Hepatocyte (in vitro differentiated cells): Measurements from ENCODE around the gene NVL. TPM values are rescaled to one million over a fixed set of nuclear protein-coding genes. Genes with fewer than 3 reads are reported as not detected.

Experiments
- DNase-seq: peaks from one replicate; pipeline ENCODE4 v3.0.0-alpha.2; 2016; ENCODE audit warnings: low spot score
- H2AFZ ChIP-seq: fragments of 200-600 bp; sonication (generic); 2 replicates; pipeline ENCODE4 v1.6.0; 2016; ENCODE audit warnings: antibody characterized with exemption, mild to moderate bottlenecking
- H3K27ac ChIP-seq: fragments of 200-600 bp; sonication (generic); 2 replicates; pipeline ENCODE4 v1.5.1; 2016; ENCODE audit warnings: mild to moderate bottlenecking
- H3K27me3 ChIP-seq: fragments of 200-600 bp; sonication (generic); 2 replicates; pipeline ENCODE4 v1.6.1; 2016
- H3K36me3 ChIP-seq: fragments of 200-600 bp; sonication (generic); replicated peaks from 2 replicates; pipeline ENCODE4 v1.5.1; 2016; ENCODE audit warnings: low read depth; ENCODE audit not compliant: insufficient read depth
- H3K4me1 ChIP-seq: fragments of 200-600 bp; sonication (generic); 2 replicates; pipeline ENCODE4 v1.5.1; 2016; ENCODE audit warnings: mild to moderate bottlenecking, moderate library complexity; ENCODE audit not compliant: insufficient read depth
- H3K4me2 ChIP-seq: fragments of 200-600 bp; sonication (generic); 2 replicates; pipeline ENCODE4 v1.6.0; 2016
- H3K4me3 ChIP-seq: fragments of 200-600 bp; sonication (generic); 2 replicates; pipeline ENCODE4 v1.5.1; 2016; ENCODE audit warnings: mild to moderate bottlenecking
- H3K79me2 ChIP-seq: fragments of 200-600 bp; sonication (generic); 2 replicates; pipeline ENCODE4 v1.6.0; 2017; ENCODE audit warnings: mild to moderate bottlenecking
- H3K9me2 ChIP-seq: fragments of 200-600 bp; sonication (generic); replicated peaks from 2 replicates; pipeline ENCODE4 v1.6.0; 2017; ENCODE audit warnings: mild to moderate bottlenecking; ENCODE audit not compliant: insufficient read depth
- H3K9me3 ChIP-seq: fragments of 200-600 bp; sonication (generic); 2 replicates; pipeline ENCODE4 v1.5.1; 2016; ENCODE audit warnings: low read depth, mild to moderate bottlenecking
- H4K20me1 ChIP-seq: fragments of 200-600 bp; sonication (generic); 2 replicates; pipeline ENCODE4 v1.6.0; 2016; ENCODE audit warnings: mild to moderate bottlenecking; ENCODE audit not compliant: insufficient read depth, poor library complexity, severe bottlenecking
- EZH2 ChIP-seq: fragments of 200-600 bp; sonication (generic); IDR thresholded peaks from 2 replicates; pipeline ENCODE4 v1.6.1; 2016; ENCODE audit warnings: antibody characterized with exemption, mild to moderate bottlenecking, borderline replicate concordance
- EZH2phosphoT487 ChIP-seq: fragments of 200-600 bp; sonication (generic); IDR thresholded peaks from one replicate; pipeline ENCODE4 v1.6.1; 2018; ENCODE audit warnings: antibody characterized with exemption, mild to moderate bottlenecking, low read depth, moderate library complexity; ENCODE audit not compliant: unreplicated experiment, severe bottlenecking
- WGBS: methylation state at CpG from one replicate; pipeline ENCODE4 v1.1.6; 2016; ENCODE audit warnings: low lambda C conversion rate; ENCODE audit errors: missing lambda C conversion rate; 5-methylcytosine and 5-hydroxymethylcytosine counted together
- polyA plus RNA-seq: library from polyadenylated mRNA; unstranded; fragments of >200 nt; fragmentation: Nextera tagmentation; extraction: Ambion mirVana; gene quantifications from 2 replicates; pipeline ENCODE4 v1.2.1, GENCODE V29; 2016
- total RNA-seq: library from RNA; depleted of rRNA; stranded (reverse); fragments of >200 nt; gene quantifications from 2 replicates; pipeline ENCODE4 v1.2.3, GENCODE V29; 2014
- TF ChIP-seq, protein P1 (sequence below): fragments of 200-600 bp; sonication (generic); IDR thresholded peaks from 2 replicates; pipeline ENCODE4 v1.5.1; 2016; ENCODE audit warnings: antibody characterized with exemption, mild to moderate bottlenecking; ENCODE audit not compliant: poor library complexity

The NVL gene
- total and polyA plus RNA-seq, 2 experiments from 2014 or later = 15.9 to 34.7 TPM

- no peak overlapping the region for H2AFZ ChIP-seq
- no peak overlapping the region for H3K4me3 ChIP-seq
- WGBS = 87% methylated on average over 3 of the region's 3 CpGs
- no peak overlapping the region for H3K27ac ChIP-seq
- H3K79me2 ChIP-seq = no peaks in the 10 kb centered on the region
- H3K27me3 ChIP-seq = no peaks in the 10 kb centered on the region
- no peak for TF ChIP-seq EZH2
- TF ChIP-seq, protein P1, sequence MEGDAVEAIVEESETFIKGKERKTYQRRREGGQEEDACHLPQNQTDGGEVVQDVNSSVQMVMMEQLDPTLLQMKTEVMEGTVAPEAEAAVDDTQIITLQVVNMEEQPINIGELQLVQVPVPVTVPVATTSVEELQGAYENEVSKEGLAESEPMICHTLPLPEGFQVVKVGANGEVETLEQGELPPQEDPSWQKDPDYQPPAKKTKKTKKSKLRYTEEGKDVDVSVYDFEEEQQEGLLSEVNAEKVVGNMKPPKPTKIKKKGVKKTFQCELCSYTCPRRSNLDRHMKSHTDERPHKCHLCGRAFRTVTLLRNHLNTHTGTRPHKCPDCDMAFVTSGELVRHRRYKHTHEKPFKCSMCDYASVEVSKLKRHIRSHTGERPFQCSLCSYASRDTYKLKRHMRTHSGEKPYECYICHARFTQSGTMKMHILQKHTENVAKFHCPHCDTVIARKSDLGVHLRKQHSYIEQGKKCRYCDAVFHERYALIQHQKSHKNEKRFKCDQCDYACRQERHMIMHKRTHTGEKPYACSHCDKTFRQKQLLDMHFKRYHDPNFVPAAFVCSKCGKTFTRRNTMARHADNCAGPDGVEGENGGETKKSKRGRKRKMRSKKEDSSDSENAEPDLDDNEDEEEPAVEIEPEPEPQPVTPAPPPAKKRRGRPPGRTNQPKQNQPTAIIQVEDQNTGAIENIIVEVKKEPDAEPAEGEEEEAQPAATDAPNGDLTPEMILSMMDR = no peak
- no peak for TF ChIP-seq EZH2phosphoT487
- no peaks in the 10 kb centered on the region for H3K9me3 ChIP-seq
- no peaks in the 10 kb centered on the region for H3K4me1 ChIP-seq
- H3K36me3 ChIP-seq = no peaks in the 10 kb centered on the region
- H3K4me2 ChIP-seq = no peak overlapping the region
- H4K20me1 ChIP-seq = no peaks in the 10 kb centered on the region
- H3K9me2 ChIP-seq = no peaks in the 10 kb centered on the region
- no peak for DNase-seq
These were observed 37.6 kb downstream of the NVL start for GRCh38 chr1:224292419-224292818.

- WGBS = 93% methylated on average over 1 of the region's 1 CpG
- no peak overlapping the region for H3K4me2 ChIP-seq
- H3K79me2 ChIP-seq = no peaks in the 10 kb centered on the region
- H3K36me3 ChIP-seq = no peaks in the 10 kb centered on the region
- no peak overlapping the region for H3K27ac ChIP-seq
- H3K27me3 ChIP-seq = no peaks in the 10 kb centered on the region
- no peak overlapping the region for H2AFZ ChIP-seq
- no peaks in the 10 kb centered on the region for H3K9me3 ChIP-seq
- no peak for TF ChIP-seq EZH2
- TF ChIP-seq EZH2phosphoT487 = no peak
- TF ChIP-seq, protein P1 = no peak
- no peaks in the 10 kb centered on the region for H3K9me2 ChIP-seq
- H3K4me3 ChIP-seq = no peak overlapping the region
- H3K4me1 ChIP-seq = no peaks in the 10 kb centered on the region
- H4K20me1 ChIP-seq = no peaks in the 10 kb centered on the region
- no peak for DNase-seq
These were observed 40.6 kb downstream of the NVL start for GRCh38 chr1:224289396-224289795.

DNA sequence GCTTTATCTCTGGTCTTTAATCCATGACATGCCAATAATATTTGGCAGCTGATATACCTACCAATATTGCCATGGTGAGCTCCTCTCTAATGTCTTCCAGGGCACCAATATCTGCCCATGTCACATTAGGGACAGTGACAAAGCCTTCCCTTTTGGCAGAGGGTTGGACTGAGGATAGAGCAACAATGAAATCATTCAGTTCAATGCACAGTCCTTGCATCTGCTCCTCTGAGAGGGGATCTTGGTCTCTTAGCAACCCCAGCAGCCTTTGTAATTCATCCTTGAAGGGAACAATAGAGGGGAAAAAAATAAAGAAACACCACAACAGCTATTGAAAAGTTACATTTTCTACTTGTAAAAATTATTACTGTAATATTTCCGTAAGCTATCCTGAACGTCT is 42.3 kb downstream of the NVL start:
- Histone ChIP-seq H3K9me3 (no peaks in the 10 kb centered on the region), H4K20me1 (no peaks in the 10 kb centered on the region), H3K4me2 (no peak overlapping the region), H3K79me2 (no peaks in the 10 kb centered on the region), H2AFZ (no peak overlapping the region), H3K27ac (no peak overlapping the region), H3K27me3 (no peaks in the 10 kb centered on the region), H3K36me3 (no peaks in the 10 kb centered on the region), H3K4me1 (no peaks in the 10 kb centered on the region), H3K9me2 (no peaks in the 10 kb centered on the region), H3K4me3 (no peak overlapping the region)
- TF ChIP-seq EZH2phosphoT487 = no peak
- TF ChIP-seq EZH2 = no peak
- TF ChIP-seq, protein P1 = no peak
- WGBS = 97% methylated on average over 2 of the region's 2 CpGs
- DNase-seq = no peak

DNA sequence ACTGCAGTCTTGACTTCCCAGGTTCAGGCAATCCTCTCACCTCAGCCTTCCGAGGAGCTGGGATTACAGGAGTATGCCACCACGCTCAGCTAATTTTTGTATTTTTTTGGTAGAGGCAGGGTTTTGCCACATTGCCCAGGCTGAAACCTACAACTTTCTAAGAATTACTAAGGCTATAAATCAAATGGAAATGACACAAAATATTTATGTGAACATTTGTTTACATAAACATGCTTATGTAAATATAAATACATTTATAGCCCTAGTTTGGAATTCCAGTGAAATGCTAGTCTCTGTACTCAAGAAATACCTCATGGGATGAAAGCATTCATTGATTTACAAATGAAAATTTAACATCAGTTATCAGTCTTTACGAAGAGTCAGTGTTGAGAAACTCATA is 47.8 kb downstream of the NVL start:
- Histone ChIP-seq H3K9me2 (no peaks in the 10 kb centered on the region), H3K27me3 (no peaks in the 10 kb centered on the region), H4K20me1 (no peaks in the 10 kb centered on the region), H3K79me2 (no peaks in the 10 kb centered on the region), H3K9me3 (no peaks in the 10 kb centered on the region), H3K4me2 (no peak overlapping the region), H3K4me3 (no peak overlapping the region), H3K4me1 (no peaks in the 10 kb centered on the region), H3K36me3 (no peaks in the 10 kb centered on the region), H3K27ac (no peak overlapping the region), H2AFZ (no peak overlapping the region)
- DNase-seq = no peak
- WGBS = 98% methylated on average over 3 of the region's 3 CpGs
- no peak for TF ChIP-seq EZH2phosphoT487
- TF ChIP-seq EZH2 = no peak
- TF ChIP-seq, protein P1 = no peak
